K562 (cell line): ENCODE data around the gene SGMS1. TPM values are rescaled to one million over a fixed set of nuclear protein-coding genes. Genes with fewer than 3 reads are reported as not detected.
A peak's percentile ranks its signal among the peaks of the same experiment; 100 is the strongest.

Experiments used
- FOXA3 ChIP-seq, 2 experiments: fragments of 450-650 bp in 1 of 2; sonication (generic) in 1 of 2; formaldehyde crosslinking; IDR thresholded peaks in 1 of 2; conservative IDR thresholded peaks in 1 of 2; 2 replicates each; pipeline versions ENCODE4 v1.4.0 to v1.8.0; 2020 to 2022; ENCODE audit warnings: mild to moderate bottlenecking in 2 of 2, missing genetic modification reagents in 1 of 2
- FOXK2 ChIP-seq, 2 experiments: fragments of 450-650 bp; IDR thresholded peaks in 1 of 2; conservative IDR thresholded peaks in 1 of 2; 2 replicates each; pipeline ENCODE4 v1.6.1; 2016; ENCODE audit warnings: low read depth in 2 of 2, mild to moderate bottlenecking in 1 of 2
- HNRNPUL1 ChIP-seq: fragments of 200-400 bp; formaldehyde crosslinking; IDR thresholded peaks from 2 replicates; pipeline ENCODE4 v1.6.1; 2017; ENCODE audit warnings: low read length
- IRF1 ChIP-seq: sonication (generic); formaldehyde crosslinking; IDR thresholded peaks from 2 replicates; pipeline ENCODE4 v1.8.0; 2022; ENCODE audit warnings: missing genetic modification reagents, mild to moderate bottlenecking, borderline replicate concordance
- MED1 ChIP-seq: sonication (generic); formaldehyde crosslinking; IDR thresholded peaks from 2 replicates; pipeline ENCODE4 v1.8.1; 2023; ENCODE audit warnings: missing genetic modification reagents, borderline replicate concordance
- MGA ChIP-seq: fragments of 450-650 bp; IDR thresholded peaks from 2 replicates; pipeline ENCODE4 v1.6.1; 2016; ENCODE audit warnings: mild to moderate bottlenecking, moderate library complexity
- TRIM24 ChIP-seq, 2 experiments: fragments of 450-650 bp; IDR thresholded peaks; 2 replicates each; pipeline ENCODE4 v1.6.1; 2016
- UBTF ChIP-seq, 2 experiments: IDR thresholded peaks; 2 replicates each; pipeline ENCODE4 v1.6.1; 2012; ENCODE audit warnings: improper control_type of control experiment in 2 of 2, low read depth in 2 of 2, low read length in 2 of 2, borderline replicate concordance in 1 of 2
- ZBTB1 ChIP-seq: sonication (generic); formaldehyde crosslinking; IDR thresholded peaks from 2 replicates; pipeline ENCODE4 v1.8.1; 2023; ENCODE audit warnings: missing genetic modification reagents, low read depth, mild to moderate bottlenecking, borderline replicate concordance
- ZBTB2 ChIP-seq: fragments of 450-650 bp; IDR thresholded peaks from 2 replicates; pipeline ENCODE4 v1.6.1; 2016; ENCODE audit warnings: antibody characterized with exemption
- polyA plus RNA-seq, 8 experiments: library from polyadenylated mRNA; depleted of rRNA in 4 of 8; stranded (reverse) in 5 of 8; unstranded in 3 of 8; fragments of >200 nt; fragmentation: Nextera tagmentation in 2 of 8; fragmentation: Illumina TruSeq in 1 of 8; extraction: Ambion mirVana in 2 of 8; extraction: Trizol in 1 of 8; gene quantifications; 2 replicates each; pipeline versions ENCODE4 v1.2.1 to v1.2.3, GENCODE V29; 2011 to 2014; ENCODE audit warnings: inconsistent platforms in 1 of 8, missing spikeins in 1 of 8
- total RNA-seq, 7 experiments: library from RNA; depleted of rRNA in 6 of 7; stranded (reverse); fragments of >200 nt in 6 of 7; fragmentation: Illumina TruSeq in 2 of 7; extraction: Trizol in 2 of 7; gene quantifications; 2 replicates each; pipeline versions ENCODE4 v1.2.1 to v1.2.3, GENCODE V29; 2011 to 2021; ENCODE audit warnings: low replicate concordance in 1 of 7

SGMS1 gene
- total and polyA plus RNA-seq, 9 of the 15 experiments (the other 6 are each of a cell fraction or from before 2014, with no cell fraction given) = 22.6 to 232 (median 82.2) TPM

- TF ChIP-seq MED1 (CRISPR knock-in tag) = no peak
- no peak for TF ChIP-seq HNRNPUL1
- 0 out of 4 replicates have a peak, but pooled peaks of 1 of the 2 experiments have one; percentile 13 for TF ChIP-seq FOXK2 (conservative IDR thresholded peaks at IDR 0.05 in 1 of 2, IDR thresholded peaks at IDR 0.05 in 1 of 2; ENCODE audit: low read depth in 2 of 2)
- TF ChIP-seq IRF1 (CRISPR knock-in tag) = no peak
- TF ChIP-seq FOXA3 (CRISPR knock-in tag; conservative IDR thresholded peaks at IDR 0.05 in 1 of 2, IDR thresholded peaks at IDR 0.05 in 1 of 2) = no peak
- peak; percentile 16; the same call in 1 of the 2 replicates for TF ChIP-seq ZBTB1 (CRISPR knock-in tag)
- TF ChIP-seq ZBTB2 = no peak; the same call in 1 of the 2 replicates
- TF ChIP-seq TRIM24 (IDR thresholded peaks at IDR 0.05) = no peak; a peak in 1 of 4 replicates
- peak; percentile 54 to 90; a peak in 3 of 4 replicates for TF ChIP-seq UBTF (IDR thresholded peaks at IDR 0.05; ENCODE audit: borderline replicate concordance in 1 of 2, low read depth in 2 of 2, low read length in 2 of 2)
- TF ChIP-seq MGA = no peak; the same call in 1 of the 2 replicates
These were observed 1.2 kb upstream of the SGMS1 start (continued) for GRCh38 chr10:50624866-50625501.
